ENCODE measurements around the gene TMEM35A.
"Not testable (repeated sequence)": the region's sequence is repeated elsewhere in the genome, so short reads cannot be mapped to it uniquely, and the experiment has no call there.

Gene TMEM35A

GRCh38 chrX:101078716-101079598 lies at the start of gene TMEM35A:
Gene TMEM35A, plus strand, starts transcription at chrX:101078879. Its CDS starts 124 bp downstream, at chrX:101079003.
- DNase-seq = no peak

GRCh38 chrX:101029665-101030064 lies 49.0 kb upstream of the TMEM35A start:
- no peak for DNase-seq

GRCh38 chrX:101037231-101037630 lies 41.4 kb upstream of the TMEM35A start:
- DNase-seq = no peak

- no peak for DNase-seq
Observed at GRCh38 chrX:101040197-101040596, 38.5 kb upstream of the TMEM35A start.

- no peak for DNase-seq
Observed at GRCh38 chrX:101051153-101051548, 27.5 kb upstream of the TMEM35A start.

- peak; percentile 79 for DNase-seq
Observed at GRCh38 chrX:101051549-101052302, 27.0 kb upstream of the TMEM35A start, which contains the start of gene TRMT2B. Gene TRMT2B, minus strand, starts transcription at chrX:101052111. Its CDS starts 9,822 bp downstream, at chrX:101042289.

GRCh38 chrX:101056551-101056950 lies 22.1 kb upstream of the TMEM35A start:
- not testable (repeated sequence) for DNase-seq

- DNase-seq = no peak
Observed at GRCh38 chrX:101057093-101057714, 21.5 kb upstream of the TMEM35A start.

- no peak for DNase-seq
Observed at GRCh38 chrX:101062176-101062575, 16.5 kb upstream of the TMEM35A start.

- no peak for DNase-seq
Observed at GRCh38 chrX:101071582-101071981, 7.1 kb upstream of the TMEM35A start.

GRCh38 chrX:101079736-101080270 lies 1.1 kb downstream of the TMEM35A start:
- no peak for DNase-seq

GRCh38 chrX:101080326-101081124 lies 1.8 kb downstream of the TMEM35A start:
- DNase-seq = no peak

GRCh38 chrX:101081231-101081630 lies 2.6 kb downstream of the TMEM35A start:
- DNase-seq = no peak

- no peak for DNase-seq
Observed at GRCh38 chrX:101091817-101092216, 13.1 kb downstream of the TMEM35A start.

- DNase-seq = peak; percentile 88
Observed at GRCh38 chrX:101097546-101098453, 19.1 kb downstream of the TMEM35A start, which contains the start of gene CENPI. Gene CENPI, plus strand, starts transcription at chrX:101098204. Its CDS starts 2,867 bp downstream, at chrX:101101071.

- no peak for DNase-seq
Observed at GRCh38 chrX:101108284-101108683, 29.6 kb downstream of the TMEM35A start.

GRCh38 chrX:101117701-101118100 lies 39.0 kb downstream of the TMEM35A start:
- no peak for DNase-seq

GRCh38 chrX:101136235-101136634 lies 57.6 kb downstream of the TMEM35A start:
- no peak for DNase-seq

All from stimulated activated CD4-positive, alpha-beta T cell treated with anti-CD3 and anti-CD28 coated beads, Interleukin-4, amount 100 ng/mL, for 1 hour (primary cell).